Panc1 (cell line): Measurements from ENCODE around the gene THUMPD3.

Source experiments
- POLR2AphosphoS5 ChIP-seq: IDR thresholded peaks from 2 replicates; pipeline ENCODE4 v1.6.1; 2012; ENCODE audit warnings: mild to moderate bottlenecking, low read depth, low read length, moderate library complexity
- SIN3A ChIP-seq: IDR thresholded peaks from 2 replicates; pipeline ENCODE4 v1.6.1; 2012; ENCODE audit warnings: low read depth, mild to moderate bottlenecking, low read length, moderate library complexity, borderline replicate concordance; ENCODE audit not compliant: insufficient read depth
- TCF7L2 ChIP-seq: IDR thresholded peaks from 2 replicates; pipeline ENCODE4 v1.6.1; 2011; ENCODE audit warnings: mild to moderate bottlenecking, low read depth, low read length, inconsistent platforms
- TF ChIP-seq, protein P1 (sequence below): fragments of 450-650 bp; IDR thresholded peaks from 2 replicates; pipeline ENCODE4 v1.5.1; 2017; ENCODE audit warnings: mild to moderate bottlenecking
- TF ChIP-seq, protein P2 (sequence below), 2 experiments: IDR thresholded peaks; 2 replicates each; pipeline ENCODE4 v1.6.1; 2011 to 2012; ENCODE audit warnings: low read depth in 2 of 2, control low read depth in 1 of 2, low read length in 1 of 2, mild to moderate bottlenecking in 1 of 2, moderate library complexity in 1 of 2; ENCODE audit not compliant: insufficient read depth in 1 of 2

DNA sequence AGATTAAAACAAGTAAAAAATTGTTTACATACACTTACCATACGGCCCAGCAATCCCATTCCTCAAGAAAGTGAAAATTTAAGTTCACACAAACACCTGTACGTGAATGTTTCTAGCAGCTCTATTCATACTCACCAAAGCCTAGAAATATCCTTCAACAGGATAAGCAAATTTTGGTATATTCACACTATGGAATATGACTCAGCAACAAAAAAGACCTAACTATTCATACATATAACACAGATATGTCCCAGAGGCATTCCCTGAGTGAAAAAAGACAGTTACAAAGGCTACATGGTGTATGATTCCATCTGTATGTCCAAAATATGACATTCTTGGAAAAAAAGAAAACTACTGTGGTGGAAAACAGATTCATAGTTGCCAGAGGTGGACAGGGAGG is 40.1 kb upstream of the THUMPD3 start:
- TF ChIP-seq POLR2AphosphoS5 (no peak), SIN3A (no peak), TCF7L2 (no peak)
- TF ChIP-seq, protein P1, sequence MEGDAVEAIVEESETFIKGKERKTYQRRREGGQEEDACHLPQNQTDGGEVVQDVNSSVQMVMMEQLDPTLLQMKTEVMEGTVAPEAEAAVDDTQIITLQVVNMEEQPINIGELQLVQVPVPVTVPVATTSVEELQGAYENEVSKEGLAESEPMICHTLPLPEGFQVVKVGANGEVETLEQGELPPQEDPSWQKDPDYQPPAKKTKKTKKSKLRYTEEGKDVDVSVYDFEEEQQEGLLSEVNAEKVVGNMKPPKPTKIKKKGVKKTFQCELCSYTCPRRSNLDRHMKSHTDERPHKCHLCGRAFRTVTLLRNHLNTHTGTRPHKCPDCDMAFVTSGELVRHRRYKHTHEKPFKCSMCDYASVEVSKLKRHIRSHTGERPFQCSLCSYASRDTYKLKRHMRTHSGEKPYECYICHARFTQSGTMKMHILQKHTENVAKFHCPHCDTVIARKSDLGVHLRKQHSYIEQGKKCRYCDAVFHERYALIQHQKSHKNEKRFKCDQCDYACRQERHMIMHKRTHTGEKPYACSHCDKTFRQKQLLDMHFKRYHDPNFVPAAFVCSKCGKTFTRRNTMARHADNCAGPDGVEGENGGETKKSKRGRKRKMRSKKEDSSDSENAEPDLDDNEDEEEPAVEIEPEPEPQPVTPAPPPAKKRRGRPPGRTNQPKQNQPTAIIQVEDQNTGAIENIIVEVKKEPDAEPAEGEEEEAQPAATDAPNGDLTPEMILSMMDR = no peak
- TF ChIP-seq, protein P2, sequence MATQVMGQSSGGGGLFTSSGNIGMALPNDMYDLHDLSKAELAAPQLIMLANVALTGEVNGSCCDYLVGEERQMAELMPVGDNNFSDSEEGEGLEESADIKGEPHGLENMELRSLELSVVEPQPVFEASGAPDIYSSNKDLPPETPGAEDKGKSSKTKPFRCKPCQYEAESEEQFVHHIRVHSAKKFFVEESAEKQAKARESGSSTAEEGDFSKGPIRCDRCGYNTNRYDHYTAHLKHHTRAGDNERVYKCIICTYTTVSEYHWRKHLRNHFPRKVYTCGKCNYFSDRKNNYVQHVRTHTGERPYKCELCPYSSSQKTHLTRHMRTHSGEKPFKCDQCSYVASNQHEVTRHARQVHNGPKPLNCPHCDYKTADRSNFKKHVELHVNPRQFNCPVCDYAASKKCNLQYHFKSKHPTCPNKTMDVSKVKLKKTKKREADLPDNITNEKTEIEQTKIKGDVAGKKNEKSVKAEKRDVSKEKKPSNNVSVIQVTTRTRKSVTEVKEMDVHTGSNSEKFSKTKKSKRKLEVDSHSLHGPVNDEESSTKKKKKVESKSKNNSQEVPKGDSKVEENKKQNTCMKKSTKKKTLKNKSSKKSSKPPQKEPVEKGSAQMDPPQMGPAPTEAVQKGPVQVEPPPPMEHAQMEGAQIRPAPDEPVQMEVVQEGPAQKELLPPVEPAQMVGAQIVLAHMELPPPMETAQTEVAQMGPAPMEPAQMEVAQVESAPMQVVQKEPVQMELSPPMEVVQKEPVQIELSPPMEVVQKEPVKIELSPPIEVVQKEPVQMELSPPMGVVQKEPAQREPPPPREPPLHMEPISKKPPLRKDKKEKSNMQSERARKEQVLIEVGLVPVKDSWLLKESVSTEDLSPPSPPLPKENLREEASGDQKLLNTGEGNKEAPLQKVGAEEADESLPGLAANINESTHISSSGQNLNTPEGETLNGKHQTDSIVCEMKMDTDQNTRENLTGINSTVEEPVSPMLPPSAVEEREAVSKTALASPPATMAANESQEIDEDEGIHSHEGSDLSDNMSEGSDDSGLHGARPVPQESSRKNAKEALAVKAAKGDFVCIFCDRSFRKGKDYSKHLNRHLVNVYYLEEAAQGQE (IDR thresholded peaks at IDR 0.05; ENCODE audit: insufficient read depth in 1 of 2, low read depth in 2 of 2, low read length in 1 of 2) = no peak
